Mesothelial cell of epicardium (in vitro differentiated cells): ENCODE results near the gene OGFOD2. TPM values are rescaled to one million over a fixed set of nuclear protein-coding genes. Genes with fewer than 3 reads are reported as not detected.

ENCODE experiments used
- DNase-seq, 2 experiments: peaks; one replicate each; pipeline ENCODE4 v3.0.0; 2021; ENCODE audit warnings: low spot score in 2 of 2; ENCODE audit not compliant: unreplicated experiment in 2 of 2
- H3K27ac Mint-ChIP-seq: 2 replicates; pipeline ENCODE4 v1.8.0; 2021; ENCODE audit warnings: mixed read lengths
- H3K27me3 Mint-ChIP-seq: 2 replicates; pipeline ENCODE4 v1.8.0; 2021; ENCODE audit warnings: low read depth, mixed read lengths
- H3K36me3 Mint-ChIP-seq: 2 replicates; pipeline ENCODE4 v1.8.0; 2021; ENCODE audit warnings: mixed read lengths
- H3K4me1 Mint-ChIP-seq: 2 replicates; pipeline ENCODE4 v1.8.0; 2021; ENCODE audit warnings: mixed read lengths
- H3K4me3 Mint-ChIP-seq: 2 replicates; pipeline ENCODE4 v1.8.0; 2021; ENCODE audit warnings: mild to moderate bottlenecking, moderate library complexity, mixed read lengths
- H3K9me3 Mint-ChIP-seq: 2 replicates; pipeline ENCODE4 v1.8.0; 2021; ENCODE audit warnings: mixed read lengths
- CTCF ChIP-seq: fragments of 200-600 bp; sonication (generic); IDR thresholded peaks from one replicate; pipeline ENCODE4 v1.5.0; 2021; ENCODE audit warnings: antibody characterized with exemption; ENCODE audit not compliant: unreplicated experiment
- total RNA-seq: library from RNA; stranded (reverse); gene quantifications from 3 replicates; pipeline ENCODE4 v1.2.1, GENCODE V29; 2021

Gene OGFOD2
- total RNA-seq, 1 donor from 2014 or later = 15.0 TPM

GRCh38 chr12:122966743-122967550, 8.1 kb upstream of the OGFOD2 start:
- no peak for DNase-seq
- Mint-ChIP-seq H3K9me3 (no peaks in the 10 kb centered on the region), H3K36me3 (no peaks in the 10 kb centered on the region), H3K4me1 (peaks cover 14% of the 10 kb centered on the region), H3K27ac (no peak overlapping the region), H3K27me3 (no peaks in the 10 kb centered on the region), H3K4me3 (peak overlapping the region; percentile 39)
- no peak for TF ChIP-seq CTCF

GRCh38 chr12:122968104-122968503, 6.9 kb upstream of the OGFOD2 start:
- TF ChIP-seq CTCF = no peak
- no peak overlapping the region for H3K27ac Mint-ChIP-seq
- H3K4me1 Mint-ChIP-seq = peaks cover 14% of the 10 kb centered on the region
- no peaks in the 10 kb centered on the region for H3K36me3 Mint-ChIP-seq
- no peak for DNase-seq
- no peak overlapping the region for H3K4me3 Mint-ChIP-seq
- no peaks in the 10 kb centered on the region for H3K9me3 Mint-ChIP-seq
- no peaks in the 10 kb centered on the region for H3K27me3 Mint-ChIP-seq

GRCh38 chr12:122969676-122970075, 5.4 kb upstream of the OGFOD2 start:
- no peaks in the 10 kb centered on the region for H3K9me3 Mint-ChIP-seq
- DNase-seq = no peak
- no peaks in the 10 kb centered on the region for H3K27me3 Mint-ChIP-seq
- no peaks in the 10 kb centered on the region for H3K36me3 Mint-ChIP-seq
- peaks cover 14% of the 10 kb centered on the region for H3K4me1 Mint-ChIP-seq
- no peak overlapping the region for H3K4me3 Mint-ChIP-seq
- no peak for TF ChIP-seq CTCF
- peak overlapping the region; percentile 21 for H3K27ac Mint-ChIP-seq

- no peaks in the 10 kb centered on the region for H3K9me3 Mint-ChIP-seq
- H3K4me1 Mint-ChIP-seq = peaks cover 19% of the 10 kb centered on the region
- H3K27ac Mint-ChIP-seq = peak overlapping the region; percentile 97
- H3K4me3 Mint-ChIP-seq = peak overlapping the region; percentile 96
- H3K27me3 Mint-ChIP-seq = no peaks in the 10 kb centered on the region
- DNase-seq = peak; percentile 94 to 97
- no peak for TF ChIP-seq CTCF
- no peaks in the 10 kb centered on the region for H3K36me3 Mint-ChIP-seq
Observed at GRCh38 chr12:122974274-122974891, 661 bp upstream of the OGFOD2 start.

- no peaks in the 10 kb centered on the region for H3K36me3 Mint-ChIP-seq
- no peak for DNase-seq
- no peaks in the 10 kb centered on the region for H3K9me3 Mint-ChIP-seq
- H3K4me1 Mint-ChIP-seq = peaks cover 24% of the 10 kb centered on the region
- no peaks in the 10 kb centered on the region for H3K27me3 Mint-ChIP-seq
- no peak for TF ChIP-seq CTCF
- H3K27ac Mint-ChIP-seq = peak overlapping the region; percentile 97
- H3K4me3 Mint-ChIP-seq = peak overlapping the region; percentile 96
Observed at GRCh38 chr12:122975790-122976647, 975 bp downstream of the OGFOD2 start.
